Germinal center (tissue), 1 donor: ENCODE results near the gene CAPN5.
"Not testable (repeated sequence)": the region's sequence is repeated elsewhere in the genome, so short reads cannot be mapped to it uniquely, and the experiment has no call there.

ENCODE experiments used
- DNase-seq: peaks from one replicate; pipeline ENCODE4 v3.0.0; 2012; ENCODE audit warnings: mixed read lengths, low spot score

The CAPN5 gene

GRCh38 chr11:77066229-77067042 lies at the start of gene CAPN5:
TSS of gene CAPN5 (plus strand) at chr11:77066971. CDS start at chr11:77084887, 17,916 bp downstream.
- DNase-seq, result peak; percentile 97

- not testable (repeated sequence) for DNase-seq
Measured at GRCh38 chr11:77018396-77018924, 48.3 kb upstream of the CAPN5 start.

- DNase-seq, result no peak
Measured at GRCh38 chr11:77019976-77020595, 46.7 kb upstream of the CAPN5 start.

GRCh38 chr11:77020734-77021133 lies 46.0 kb upstream of the CAPN5 start:
- DNase-seq, result no peak

GRCh38 chr11:77024745-77025144 lies 42.0 kb upstream of the CAPN5 start:
- DNase-seq, result no peak

- no peak for DNase-seq
Measured at GRCh38 chr11:77026221-77026620, 40.5 kb upstream of the CAPN5 start.

- no peak for DNase-seq
Measured at GRCh38 chr11:77026743-77027142, 40.0 kb upstream of the CAPN5 start.

- no peak for DNase-seq
Measured at GRCh38 chr11:77027275-77027674, 39.5 kb upstream of the CAPN5 start.

- no peak for DNase-seq
Measured at GRCh38 chr11:77029829-77030228, 36.9 kb upstream of the CAPN5 start.

- no peak for DNase-seq
Measured at GRCh38 chr11:77030834-77031414, 35.8 kb upstream of the CAPN5 start.

- DNase-seq, result no peak
Measured at GRCh38 chr11:77031599-77031998, 35.2 kb upstream of the CAPN5 start.

- DNase-seq, result no peak
Measured at GRCh38 chr11:77035039-77035438, 31.7 kb upstream of the CAPN5 start.

- no peak for DNase-seq
Measured at GRCh38 chr11:77035580-77035979, 31.2 kb upstream of the CAPN5 start.

GRCh38 chr11:77036398-77036797 lies 30.4 kb upstream of the CAPN5 start:
- DNase-seq, result no peak

GRCh38 chr11:77037057-77037456 lies 29.7 kb upstream of the CAPN5 start:
- no peak for DNase-seq

GRCh38 chr11:77038029-77038824 lies 28.5 kb upstream of the CAPN5 start:
- no peak for DNase-seq

GRCh38 chr11:77038825-77039326 lies 27.9 kb upstream of the CAPN5 start:
- peak; percentile 33 for DNase-seq

- DNase-seq, result peak; percentile 44
Measured at GRCh38 chr11:77039491-77040400, 27.0 kb upstream of the CAPN5 start.

GRCh38 chr11:77040401-77040777 lies 26.4 kb upstream of the CAPN5 start:
- DNase-seq, result no peak

- DNase-seq, result no peak
Measured at GRCh38 chr11:77040889-77041288, 25.9 kb upstream of the CAPN5 start.
